Amygdala (tissue), 56 donors: ENCODE results near the gene ROBO3.
A peak's percentile ranks its signal among the peaks of the same experiment; 100 is the strongest.

Experiments used
- DNase-seq, 56 donors: peaks; one replicate each; lab custom pipeline; 2025; lab: John Stamatoyannopoulos, UW

The ROBO3 gene

GRCh38 chr11:124915541-124916369 lies 50.5 kb downstream of the ROBO3 start:
- DNase-seq, result no peak

GRCh38 chr11:124916370-124916710 lies 51.1 kb downstream of the ROBO3 start:
- no peak for DNase-seq

GRCh38 chr11:124917115-124917637 lies 51.9 kb downstream of the ROBO3 start:
- peak in 48 of 56 donors; percentile 36 to 91 (median 70) for DNase-seq

GRCh38 chr11:124918950-124919349 lies 53.7 kb downstream of the ROBO3 start, which contains the start of gene HEPN1:
HEPN1 (plus strand) TSS chr11:124919250.
- DNase-seq, result no peak

GRCh38 chr11:124919898-124920297 lies 54.7 kb downstream of the ROBO3 start:
- DNase-seq, result peak in 1 of 56 donors; percentile 24

GRCh38 chr11:124920356-124920755 lies 55.1 kb downstream of the ROBO3 start:
- DNase-seq, result no peak

GRCh38 chr11:124920870-124921609 lies 55.8 kb downstream of the ROBO3 start:
- peak in 9 of 56 donors; percentile 22 to 54 (median 37) for DNase-seq

- DNase-seq, result no peak
Measured at GRCh38 chr11:124922831-124923230, 57.6 kb downstream of the ROBO3 start.

- DNase-seq, result no peak
Measured at GRCh38 chr11:124923296-124923695, 58.1 kb downstream of the ROBO3 start.

GRCh38 chr11:124928942-124929665 lies 63.9 kb downstream of the ROBO3 start:
- DNase-seq, result peak in 11 of 56 donors; percentile 19 to 65 (median 36)

- no peak for DNase-seq
Measured at GRCh38 chr11:124930799-124931198, 65.6 kb downstream of the ROBO3 start.
